NCI-H2029 (cell line): Measurements from ENCODE around the gene CD79A.
"Not testable (repeated sequence)": the region's sequence is repeated elsewhere in the genome, so short reads cannot be mapped to it uniquely, and the experiment has no call there.

Source experiments
- DNase-seq: peaks from one replicate; lab custom pipeline; 2025; lab: John Stamatoyannopoulos, UW

CD79A gene

GRCh38 chr19:41863209-41863931 is 13.7 kb upstream of the CD79A start:
- DNase-seq, result no peak

DNA sequence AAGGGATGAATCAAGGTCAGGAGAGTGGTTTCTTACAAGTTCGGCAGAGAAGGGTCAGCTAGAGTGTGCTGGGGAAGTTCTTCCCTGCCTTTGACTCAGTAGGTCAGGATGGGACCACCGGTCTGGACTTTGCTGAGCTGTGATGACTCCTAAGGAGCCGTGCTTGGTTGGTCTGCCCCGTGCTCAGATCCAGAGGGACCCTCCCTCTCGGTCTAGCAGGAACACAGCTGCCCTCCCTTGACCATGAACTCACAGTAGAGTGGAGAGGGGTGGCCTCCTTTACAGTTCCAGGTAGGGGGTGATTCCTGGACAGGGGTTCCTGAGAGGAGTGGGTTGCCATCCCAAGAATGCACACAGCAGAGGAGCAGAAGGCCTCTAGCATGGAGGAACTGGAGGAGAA is 12.7 kb upstream of the CD79A start:
- no peak for DNase-seq

GRCh38 chr19:41866284-41866683 is 10.8 kb upstream of the CD79A start:
- DNase-seq, result no peak

GRCh38 chr19:41868120-41868988 is 8.7 kb upstream of the CD79A start:
- peak; percentile 75 for DNase-seq

DNA sequence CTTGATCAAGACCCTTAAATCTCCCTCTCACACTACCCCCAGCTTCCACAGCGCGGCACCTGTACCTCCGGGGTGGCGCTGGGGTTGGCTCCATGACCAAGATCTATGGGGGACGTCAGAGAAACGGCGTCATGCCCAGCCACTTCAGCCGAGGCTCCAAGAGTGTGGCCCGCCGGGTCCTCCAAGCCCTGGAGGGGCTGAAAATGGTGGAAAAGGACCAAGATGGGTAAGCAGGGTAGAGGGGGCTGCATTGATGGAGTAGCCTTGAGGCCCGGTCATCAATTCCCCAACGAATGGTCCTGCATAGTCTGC is 8.1 kb upstream of the CD79A start:
- DNase-seq, result no peak

DNA sequence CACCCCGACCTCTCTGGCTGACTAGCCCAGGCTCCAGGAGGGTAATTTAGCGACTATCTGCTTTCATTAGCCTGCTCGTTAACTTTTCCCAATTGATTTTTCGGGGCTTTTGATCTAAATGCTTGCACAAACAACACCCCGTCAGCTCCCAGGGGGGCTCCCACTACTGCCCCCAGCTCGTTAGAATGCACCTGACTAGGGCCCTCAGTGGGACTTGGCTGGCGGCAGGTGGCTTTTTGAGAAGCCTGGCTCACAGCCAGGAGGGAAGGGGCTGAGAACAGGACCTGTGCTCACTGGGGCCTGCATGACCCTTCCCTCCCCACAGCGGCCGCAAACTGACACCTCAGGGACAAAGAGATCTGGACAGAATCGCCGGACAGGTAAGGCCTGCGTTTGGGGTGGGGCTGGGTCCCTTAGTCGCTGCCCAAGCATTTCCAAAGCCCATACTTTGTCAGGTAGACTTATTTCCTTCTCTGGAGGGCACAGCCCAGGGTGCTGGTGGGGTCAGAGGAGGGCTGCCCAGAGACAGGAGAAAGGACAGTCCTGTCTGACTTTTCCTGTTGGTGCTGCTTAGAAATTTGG is 7.6 kb upstream of the CD79A start:
- no peak for DNase-seq

GRCh38 chr19:41870401-41870873 is 6.6 kb upstream of the CD79A start:
- DNase-seq, result no peak

GRCh38 chr19:41871573-41872383 is 5.3 kb upstream of the CD79A start:
- DNase-seq, result no peak

GRCh38 chr19:41872384-41872774 is 4.7 kb upstream of the CD79A start:
- no peak for DNase-seq

DNA sequence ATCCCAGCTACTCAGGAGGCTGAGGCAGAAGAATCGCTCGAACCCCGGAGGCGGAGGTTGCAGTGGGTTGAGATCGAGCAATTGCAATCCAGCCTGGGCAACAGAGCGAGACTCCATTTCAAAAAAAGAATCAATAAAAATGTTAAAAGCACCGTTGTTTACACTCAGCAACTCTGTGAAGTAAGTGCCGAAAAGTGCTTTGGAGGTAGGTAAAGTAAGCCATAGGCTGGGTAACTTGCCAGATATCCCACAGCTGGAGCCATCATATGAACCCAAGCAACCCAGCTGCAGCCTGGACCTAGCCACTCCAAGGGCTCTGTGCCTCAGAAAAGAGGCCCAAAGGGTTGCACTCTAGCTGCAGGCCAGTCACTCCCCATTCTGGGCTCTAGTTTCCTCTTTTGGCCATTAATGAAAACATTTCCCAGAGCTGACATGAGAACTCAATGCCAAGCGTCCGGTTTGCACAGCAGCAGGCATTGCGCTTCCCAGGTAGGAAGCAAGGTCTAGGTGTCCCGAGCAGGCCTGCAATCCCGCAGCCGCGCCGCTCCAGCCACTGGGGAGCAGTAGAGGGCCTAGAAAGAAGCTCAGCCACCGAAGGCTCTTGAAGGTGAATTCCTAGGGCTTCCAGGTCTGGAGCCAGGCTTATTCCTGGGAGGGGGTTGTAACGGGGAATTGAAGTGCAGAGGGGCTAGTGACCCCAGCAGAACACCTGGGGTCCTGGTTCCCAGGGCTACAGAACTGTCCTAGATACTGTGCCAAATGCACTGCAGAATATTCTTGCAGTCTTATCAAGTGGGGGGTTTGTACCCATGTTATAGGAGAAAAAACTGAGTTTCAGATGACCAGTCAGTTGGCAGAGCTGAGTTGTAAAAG is 4.1 kb upstream of the CD79A start:
- peak; percentile 56 for DNase-seq

DNA sequence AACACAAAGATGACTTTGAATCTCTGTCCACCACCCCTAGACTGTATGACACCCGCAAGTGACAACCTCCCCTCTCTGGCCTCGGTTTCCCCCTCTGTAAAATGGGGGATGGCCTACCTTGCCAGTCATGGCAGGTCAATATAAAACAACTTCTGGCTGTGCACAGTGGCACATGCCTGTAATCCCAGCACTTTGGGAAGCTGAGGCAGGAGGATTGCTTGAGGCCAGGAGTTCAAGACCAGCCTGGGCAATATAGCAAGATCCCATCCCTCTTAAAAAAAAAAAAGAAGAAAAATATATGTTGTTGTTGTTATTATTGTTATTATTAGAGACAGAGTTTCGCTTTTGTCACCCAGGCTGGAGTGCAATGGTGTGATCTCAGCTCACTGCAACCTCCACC is 1.1 kb upstream of the CD79A start:
- not testable (repeated sequence) for DNase-seq

GRCh38 chr19:41877916-41878905 is 1.1 kb downstream of the CD79A start:
- DNase-seq, result no peak

GRCh38 chr19:41879080-41879479 is 2.0 kb downstream of the CD79A start:
- no peak for DNase-seq

DNA sequence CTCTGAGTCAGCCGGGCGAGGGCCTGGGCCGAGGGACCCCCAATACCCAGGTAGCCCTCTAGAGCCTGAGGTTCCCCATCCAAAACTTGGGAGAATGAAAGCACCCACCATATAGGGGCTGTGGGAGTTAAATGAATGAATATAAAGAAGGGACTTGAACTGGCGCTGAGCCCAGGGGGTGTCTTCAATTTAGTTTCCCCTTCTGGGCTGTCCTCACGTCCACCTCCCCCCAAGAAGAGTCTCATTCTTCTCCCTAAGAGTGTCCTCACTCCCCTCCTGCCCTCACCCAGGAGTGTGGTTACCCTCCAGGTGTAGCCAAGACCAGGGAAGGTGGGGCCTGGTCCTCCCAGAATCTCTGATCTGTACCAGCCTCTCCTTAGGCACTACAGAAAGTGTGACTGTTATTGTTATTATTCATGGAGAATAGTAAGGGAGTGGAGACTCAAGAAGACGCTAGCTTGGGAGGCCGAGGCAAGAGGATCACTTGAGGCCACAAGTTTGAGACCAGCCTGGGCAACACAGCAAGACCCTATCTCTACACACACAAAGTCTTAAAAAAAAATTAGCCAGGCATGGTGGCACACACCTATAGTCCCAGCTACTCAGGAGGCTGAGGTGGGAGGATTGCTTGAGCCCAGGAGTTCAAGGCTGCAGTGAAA is 2.7 kb downstream of the CD79A start:
- no peak for DNase-seq

DNA sequence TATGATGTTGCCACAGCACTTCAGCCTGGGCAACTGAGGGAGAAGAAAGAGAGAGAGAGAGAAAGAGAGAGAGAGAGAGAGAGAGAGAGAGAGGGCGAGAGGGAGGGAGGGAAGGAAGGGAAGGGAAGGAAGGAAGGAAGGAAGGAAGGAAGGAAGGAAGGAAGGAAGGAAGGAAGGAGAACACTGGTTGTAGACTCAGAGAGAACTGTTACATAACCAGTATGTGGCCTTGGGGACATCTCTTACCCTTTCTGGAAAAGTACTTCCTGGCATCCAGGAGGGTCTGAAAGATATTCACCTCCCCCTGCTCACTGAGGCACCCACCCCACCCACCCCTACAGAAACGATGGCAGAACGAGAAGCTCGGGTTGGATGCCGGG is 3.2 kb downstream of the CD79A start:
- no peak for DNase-seq

DNA sequence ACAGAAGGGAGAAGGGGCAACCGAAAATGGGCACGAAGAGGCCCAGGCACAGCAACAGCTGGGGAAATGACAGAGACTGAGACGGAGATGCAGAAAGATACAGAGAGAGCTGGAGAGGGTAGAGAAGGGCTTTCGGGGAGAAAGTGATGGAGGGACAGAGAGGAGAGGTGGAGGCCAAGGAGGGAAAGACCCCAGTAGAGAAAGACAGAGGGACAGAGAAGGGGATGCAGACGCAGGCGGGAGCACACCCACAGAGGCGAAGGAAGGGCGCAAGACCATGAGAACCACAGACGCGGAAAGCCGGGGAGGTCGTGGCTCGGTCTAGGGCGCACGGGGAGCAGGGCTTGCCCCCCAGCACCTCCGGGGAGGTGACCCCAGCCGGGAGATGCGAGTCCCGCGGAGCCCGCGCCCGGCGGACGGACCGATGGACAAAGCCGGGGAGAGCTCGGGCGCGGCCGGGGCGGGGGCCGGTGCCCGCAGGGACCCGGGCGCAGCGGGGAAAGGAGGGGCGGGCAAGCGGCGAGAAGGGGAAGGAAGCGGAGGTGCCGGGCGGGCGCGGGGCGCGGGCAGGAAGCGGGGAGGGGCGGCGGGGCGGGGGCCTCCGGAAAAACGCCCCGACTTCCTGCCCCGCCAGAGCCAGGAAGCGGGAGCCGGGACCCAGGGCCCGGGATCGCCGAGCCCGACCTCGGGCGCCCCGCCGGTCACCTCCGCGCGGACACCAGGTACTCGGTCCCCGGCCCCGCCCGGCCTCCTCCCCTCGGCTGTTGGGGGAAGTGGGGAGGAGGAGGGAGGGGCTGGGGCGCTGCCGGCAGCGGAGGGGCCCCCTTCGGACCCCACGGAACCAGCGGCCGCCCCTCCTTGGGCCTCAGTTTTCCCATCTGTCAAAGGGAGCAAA is 5.7 kb downstream of the CD79A start, which contains the start of gene ARHGEF1:
TSS of gene ARHGEF1 (plus strand) at position 617 of the 895 bp plus-strand sequence. CDS start 4,899 bp downstream, outside the sequence.
- no peak for DNase-seq

DNA sequence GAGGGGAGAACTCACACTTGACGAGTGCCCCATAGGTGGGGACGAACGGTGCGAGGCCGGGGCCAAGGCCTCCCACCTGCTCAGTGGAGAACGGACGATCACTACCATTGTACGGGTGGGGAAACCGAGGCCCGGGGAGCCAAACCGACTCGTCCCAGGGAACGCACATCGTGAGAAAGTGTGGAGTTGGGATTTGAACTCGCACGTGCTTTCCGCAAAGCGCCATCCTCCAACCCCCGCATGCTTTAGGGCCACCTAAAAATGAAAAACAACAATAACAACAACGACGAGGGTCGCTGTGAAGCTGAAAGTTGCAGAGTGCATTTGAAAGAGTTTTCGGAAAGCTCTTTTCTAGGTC is 6.4 kb downstream of the CD79A start:
- DNase-seq, result no peak
